ENCODE measurements around the gene SETDB2. TPM values are rescaled to one million over a fixed set of nuclear protein-coding genes. Genes with fewer than 3 reads are reported as not detected.

SETDB2 gene
- total RNA-seq, 1 donor from 2014 or later, result 15.1 TPM

DNA sequence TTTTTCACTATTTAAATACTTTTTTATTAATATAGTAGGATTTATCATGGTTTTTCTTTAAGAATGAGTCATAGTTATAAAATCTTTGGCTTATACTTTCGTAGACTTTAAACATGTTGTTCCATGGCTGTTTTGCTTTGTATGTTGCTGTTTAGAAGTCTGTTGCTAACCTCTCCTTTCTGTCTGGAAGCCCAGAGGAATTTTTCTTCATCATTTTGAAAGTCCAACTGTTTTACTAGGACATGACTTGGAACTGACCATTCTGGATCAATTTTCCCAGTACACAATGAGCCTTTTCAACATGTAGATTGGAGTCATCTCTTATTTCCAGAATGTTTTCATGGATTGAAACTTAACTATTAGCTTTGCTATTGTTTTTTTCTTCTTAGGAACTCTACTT is 8.1 kb upstream of the SETDB2 start:
- no peak for DNase-seq

DNA sequence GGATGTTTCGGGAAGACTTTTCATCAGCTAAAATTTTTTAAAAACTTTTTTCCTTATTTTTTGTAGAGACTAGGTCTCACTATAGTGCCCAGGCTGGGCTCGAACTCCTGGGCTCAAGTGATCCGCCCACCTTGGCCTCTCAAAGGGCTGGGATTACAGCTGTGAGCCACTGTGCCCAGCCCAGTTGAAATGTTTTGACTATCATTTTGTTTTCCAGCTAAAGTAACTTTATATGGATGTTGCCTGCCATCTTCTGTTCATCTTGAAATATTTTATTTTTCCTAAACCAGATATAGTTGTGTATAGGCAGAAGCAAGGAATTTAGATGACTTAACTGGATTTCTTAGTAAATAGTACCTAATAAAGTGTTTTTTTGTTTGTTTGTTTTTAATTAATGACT is 7.2 kb upstream of the SETDB2 start:
- DNase-seq, result peak; percentile 61

- no peak for DNase-seq
These were observed 6.4 kb upstream of the SETDB2 start for GRCh38 chr13:49437705-49438104.

DNA sequence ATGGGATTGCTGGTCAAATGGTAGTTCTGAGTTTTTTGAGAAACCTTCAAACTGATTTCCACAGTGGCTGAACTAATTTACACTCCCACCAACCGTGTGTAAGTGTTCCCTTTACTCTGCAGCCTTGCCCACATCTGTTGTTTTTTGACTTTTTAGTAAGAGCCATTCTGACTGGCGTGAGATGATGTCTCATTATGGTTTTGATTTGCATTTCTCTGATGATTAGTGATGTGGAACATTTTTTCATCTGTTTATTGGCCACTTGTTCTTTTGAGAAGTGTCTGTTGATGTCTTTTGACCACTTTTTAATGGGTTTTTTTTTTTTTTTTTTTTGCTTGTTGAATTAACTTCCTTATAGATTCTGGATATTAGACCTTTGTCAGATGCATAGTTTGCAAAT is 4.5 kb upstream of the SETDB2 start:
- no peak for DNase-seq

DNA sequence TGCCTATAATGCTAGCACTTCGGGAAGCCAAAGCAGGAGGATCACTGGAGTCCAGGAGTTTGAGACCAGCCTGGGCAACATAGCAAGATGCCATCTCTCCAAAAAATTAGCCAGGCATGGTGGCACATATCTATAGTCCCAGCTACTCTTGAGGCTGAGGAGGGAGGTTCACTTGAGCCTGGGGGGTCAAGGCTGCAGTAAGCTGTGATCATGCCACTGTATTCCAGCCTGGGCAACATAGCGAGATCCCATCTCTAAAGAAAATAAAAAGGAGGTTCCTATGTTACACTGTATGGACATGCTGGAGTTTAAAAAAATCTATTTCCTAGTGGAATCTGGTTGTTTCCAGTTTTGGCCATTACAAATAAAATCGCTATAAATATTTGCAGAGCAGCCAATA is 2.8 kb upstream of the SETDB2 start:
- DNase-seq, result no peak

- no peak for DNase-seq
These were observed 2.2 kb upstream of the SETDB2 start for GRCh38 chr13:49441846-49442245.

- DNase-seq, result peak; percentile 70
These were observed 744 bp upstream of the SETDB2 start for GRCh38 chr13:49443357-49443703.

DNA sequence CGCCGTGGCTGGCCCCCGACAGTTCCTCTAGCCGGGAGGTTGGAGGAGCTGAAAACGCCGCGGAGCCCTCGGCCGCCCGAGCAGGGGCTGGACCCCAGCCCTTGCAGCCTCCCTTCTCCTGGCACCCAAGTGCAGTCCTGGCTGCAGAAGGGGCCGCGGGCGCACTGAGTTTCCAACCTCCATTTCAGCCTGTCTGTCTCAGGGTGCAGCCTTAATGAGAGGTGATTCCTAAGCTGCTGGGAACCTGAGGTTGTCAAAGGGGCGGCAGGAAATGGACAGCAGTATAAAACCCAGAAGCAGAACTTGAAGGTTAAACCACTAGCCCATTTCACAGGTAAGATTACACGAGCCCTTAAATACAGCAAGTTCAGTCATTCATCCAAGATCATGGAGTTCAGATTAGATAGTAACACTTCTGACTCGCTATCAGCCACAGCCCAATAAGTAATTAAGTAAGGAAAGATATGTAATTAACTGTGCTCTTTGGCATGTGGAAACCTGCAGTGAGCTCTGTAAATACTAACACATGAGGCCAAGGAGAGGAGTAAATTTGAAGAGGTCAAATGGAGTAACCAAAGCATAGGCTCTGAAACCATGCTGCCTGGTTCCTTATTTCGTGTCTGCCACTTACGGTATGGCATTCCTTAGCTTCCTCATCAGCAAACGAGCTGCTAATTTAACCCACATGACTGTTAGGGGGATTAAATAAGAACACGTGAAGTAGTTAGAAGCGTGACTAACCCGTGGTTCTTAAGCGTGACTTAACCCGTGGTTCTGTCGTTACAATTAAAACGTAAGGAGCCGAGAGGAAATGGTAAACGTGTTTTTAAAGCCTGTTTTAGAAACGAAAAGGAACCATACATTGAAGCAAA is 686 bp downstream of the SETDB2 start:
- peak; percentile 50 for DNase-seq

DNA sequence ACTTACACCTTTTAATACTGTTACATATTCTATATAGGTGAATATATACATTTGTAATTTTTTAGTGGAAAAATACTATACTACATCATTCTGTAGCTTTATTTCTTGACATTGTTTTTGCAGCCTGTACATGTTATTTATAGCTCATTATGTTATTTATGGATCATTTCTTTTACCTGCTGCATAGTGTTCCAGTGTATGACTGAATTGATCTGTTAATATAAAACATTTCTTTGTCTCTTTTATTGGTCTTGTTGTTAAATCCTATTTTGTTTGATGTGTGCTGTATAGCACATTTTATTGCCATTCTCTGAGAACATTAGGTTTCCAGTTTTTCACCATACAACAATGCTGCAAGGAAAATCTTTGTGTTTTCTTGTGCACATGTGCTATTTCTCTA is 2.4 kb downstream of the SETDB2 start:
- DNase-seq, result no peak

GRCh38 chr13:49448753-49449152 is 4.7 kb downstream of the SETDB2 start:
- no peak for DNase-seq

DNA sequence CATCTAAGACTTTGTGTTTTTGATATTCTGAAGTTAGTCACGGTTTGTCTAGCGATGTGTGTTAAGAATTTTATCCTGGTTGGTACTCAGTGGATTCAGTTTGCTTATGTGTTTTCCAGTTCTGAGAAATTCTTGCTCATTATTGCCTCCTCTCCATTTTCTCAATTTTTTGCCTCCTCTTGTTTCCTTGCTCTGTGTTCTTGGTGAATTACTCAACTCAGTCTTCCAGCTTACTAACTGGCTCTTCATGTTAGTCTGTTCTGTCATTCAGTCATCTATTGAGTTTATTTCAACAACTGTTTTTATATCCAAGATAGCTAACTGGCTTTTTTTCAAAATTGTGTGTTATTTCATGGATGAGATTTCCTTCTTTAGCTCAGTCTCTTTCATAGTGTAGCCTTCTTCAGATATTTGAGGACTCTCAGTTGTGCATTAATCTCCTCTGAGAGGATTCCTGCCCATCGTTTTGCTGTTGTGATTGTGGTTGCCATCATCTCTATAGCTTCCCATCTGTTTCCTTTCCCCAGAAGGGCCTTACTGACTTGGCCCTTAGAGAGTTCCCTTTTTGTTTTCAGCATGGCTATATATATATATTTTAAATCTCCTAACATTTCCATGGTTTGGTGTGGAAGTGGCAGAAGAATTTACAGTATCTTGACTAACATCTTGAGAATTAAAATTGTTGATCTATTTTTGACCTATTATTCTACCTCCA is 6.2 kb downstream of the SETDB2 start:
- DNase-seq, result no peak

GRCh38 chr13:49452725-49453457 is 8.8 kb downstream of the SETDB2 start:
- DNase-seq, result no peak

- no peak for DNase-seq
These were observed 9.4 kb downstream of the SETDB2 start for GRCh38 chr13:49453465-49453864.

GRCh38 chr13:49454388-49455006 is 10.4 kb downstream of the SETDB2 start:
- no peak for DNase-seq

DNA sequence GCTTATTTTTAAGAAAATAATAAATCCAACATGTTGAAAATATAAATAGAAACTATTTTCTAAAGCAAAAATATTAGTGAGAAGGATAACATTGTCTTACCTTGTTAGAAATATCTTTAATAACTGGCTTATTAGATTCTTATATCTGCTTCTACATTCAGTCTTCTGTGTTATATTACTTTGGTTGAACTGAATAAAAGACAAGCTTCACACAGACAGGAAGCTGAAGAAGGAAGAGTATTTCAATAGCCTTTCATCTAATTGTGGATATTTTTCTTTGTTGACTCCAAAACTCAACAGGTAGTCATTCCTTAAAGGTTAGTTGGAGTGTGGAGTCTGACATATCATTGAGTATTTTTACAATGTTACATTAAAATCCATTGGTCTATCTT is 10.9 kb downstream of the SETDB2 start:
- DNase-seq, result no peak

DNA sequence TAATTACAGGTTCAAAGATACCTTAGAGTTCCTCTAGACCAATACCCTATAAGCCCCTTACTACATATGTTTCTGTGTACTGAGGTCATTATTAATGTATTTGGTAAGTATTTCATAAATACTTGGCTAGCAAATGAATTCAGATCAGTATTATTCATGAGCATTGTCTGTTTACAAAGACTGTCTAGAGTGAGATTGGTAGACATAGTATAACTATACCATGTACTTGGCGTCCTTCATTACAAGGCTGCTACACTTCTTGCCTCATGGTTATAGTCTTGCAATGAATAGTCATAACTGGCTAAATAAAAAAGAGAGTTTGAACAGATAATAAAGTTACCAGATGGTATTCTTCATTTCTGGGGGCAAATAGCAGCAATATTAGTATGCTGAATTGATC is 12.1 kb downstream of the SETDB2 start:
- no peak for DNase-seq

- no peak for DNase-seq
These were observed 13.1 kb downstream of the SETDB2 start for GRCh38 chr13:49457221-49457620.

- DNase-seq, result no peak
These were observed 15.5 kb downstream of the SETDB2 start for GRCh38 chr13:49459580-49459979.

- DNase-seq, result no peak
These were observed 20.0 kb downstream of the SETDB2 start for GRCh38 chr13:49464085-49464484.

DNA sequence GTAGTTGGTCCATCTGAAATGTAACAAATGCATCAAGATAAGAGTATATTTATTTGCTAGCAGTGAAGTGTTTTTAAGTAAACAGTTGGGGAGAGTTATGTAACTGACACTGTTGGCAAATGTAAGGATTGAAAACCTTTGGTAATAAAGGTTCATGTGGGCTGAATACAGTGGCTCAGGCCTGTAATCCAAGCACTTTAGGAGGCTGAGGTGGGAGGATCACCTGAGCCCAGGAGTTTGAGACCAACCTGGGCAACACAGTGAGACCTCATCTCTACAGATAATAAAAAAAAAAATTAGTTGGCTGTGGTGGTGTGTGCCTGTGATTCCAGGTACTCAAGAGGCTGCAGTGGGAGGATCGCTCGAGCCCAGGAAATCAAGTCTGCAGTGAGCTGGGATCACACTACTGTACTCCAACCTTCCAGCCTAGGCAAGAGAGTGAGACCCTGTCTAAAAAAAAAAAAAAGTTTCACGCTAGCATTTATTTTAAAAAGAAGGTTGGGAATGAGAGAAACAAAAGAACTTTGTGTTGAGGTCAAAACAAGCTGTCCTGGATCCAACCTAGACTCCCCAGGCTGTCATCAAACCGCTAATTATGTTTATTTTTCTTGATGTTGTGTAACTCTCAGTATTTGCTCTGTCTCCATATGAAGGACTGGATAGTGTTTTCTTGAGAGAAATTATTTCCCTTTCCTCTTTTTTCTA is 20.7 kb downstream of the SETDB2 start:
- DNase-seq, result peak; percentile 35

GRCh38 chr13:49466292-49466838 is 22.3 kb downstream of the SETDB2 start:
- no peak for DNase-seq

DNA sequence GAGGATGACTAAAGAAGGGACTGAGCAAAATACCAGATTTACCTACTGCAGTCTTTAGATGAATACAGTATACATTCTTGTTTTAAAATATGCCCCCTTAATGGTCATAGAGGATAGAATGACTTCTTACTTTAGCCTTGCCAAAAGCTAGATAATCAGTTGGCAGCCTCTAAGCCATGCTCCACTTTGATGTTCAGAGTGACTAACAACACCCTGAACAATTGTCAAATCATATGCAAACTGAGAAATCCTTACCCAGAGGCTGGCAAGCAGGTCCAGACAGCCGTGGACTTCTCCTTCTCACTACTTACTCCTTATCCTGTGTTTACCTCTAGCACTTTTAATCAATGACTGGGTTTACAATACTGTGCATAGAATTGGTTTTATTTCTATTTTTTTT is 28.1 kb downstream of the SETDB2 start:
- DNase-seq, result no peak

Data from tongue (tissue), 2 donors.